Caco-2 (cell line): ENCODE results near the gene PCCB. TPM values are rescaled to one million over a fixed set of nuclear protein-coding genes. Genes with fewer than 3 reads are reported as not detected.

Experiments
- total RNA-seq: library from RNA; stranded (reverse); gene quantifications from 2 replicates; pipeline ENCODE4 v1.2.3, GENCODE V29; 2022

PCCB gene
- total RNA-seq, 1 experiment from 2014 or later = 45.5 TPM

Other genes with a start within 250 kb of the PCCB start
- gene MSL2, start 54.0 kb upstream of the PCCB start, total RNA-seq = 28.0 and 28.5 TPM in 2 replicates